Activated CD8-positive, alpha-beta T cell treated with anti-CD3 and anti-CD28 coated beads, Interleukin-2, amount 10 ng/mL, durations not matched to agents 7 days and 5 days (primary cell): ENCODE data around the gene AEN. TPM values are rescaled to one million over a fixed set of nuclear protein-coding genes. Genes with fewer than 3 reads are reported as not detected.

ENCODE experiments used
- ATAC-seq: fragments of 150-1000 bp; cut with Tn5 transposase; one replicate; pipeline ENCODE4 v1.10.0; 2021; ENCODE audit warnings: moderate library complexity
- CTCF ChIA-PET: fragments of 350-600 bp; sonication (Branson Sonifier 250); formaldehyde crosslinking; loops from one replicate; lab custom pipeline; 2021; ENCODE audit warnings: antibody characterized with exemption; lab: Charles Lee
- POLR2A ChIA-PET: fragments of 350-600 bp; sonication (Branson Sonifier 250); formaldehyde crosslinking; loops from one replicate; lab custom pipeline; 2021; ENCODE audit warnings: antibody characterized with exemption; lab: Charles Lee
- DNase-seq: peaks from one replicate; pipeline ENCODE4 v3.0.0-alpha.2; 2020
- H3K27ac Mint-ChIP-seq: one replicate; pipeline ENCODE4 v1.8.0; 2021; ENCODE audit warnings: mild to moderate bottlenecking, mixed read lengths
- H3K27me3 Mint-ChIP-seq: one replicate; pipeline ENCODE4 v1.8.0; 2021; ENCODE audit warnings: low read depth, mixed read lengths
- H3K36me3 Mint-ChIP-seq: one replicate; pipeline ENCODE4 v1.8.0; 2021; ENCODE audit warnings: low read depth, mixed read lengths
- H3K4me1 Mint-ChIP-seq: one replicate; pipeline ENCODE4 v1.8.0; 2021; ENCODE audit warnings: low read depth, mixed read lengths
- H3K4me3 Mint-ChIP-seq: one replicate; pipeline ENCODE4 v1.8.0; 2021; ENCODE audit warnings: mild to moderate bottlenecking, mixed read lengths
- H3K9me3 Mint-ChIP-seq: one replicate; pipeline ENCODE4 v1.8.0; 2022; ENCODE audit warnings: mixed read lengths; ENCODE audit not compliant: insufficient read depth
- total RNA-seq, 2 experiments: library from RNA; stranded (reverse); gene quantifications; one replicate each; pipeline ENCODE4 v1.2.3, GENCODE V29; 2021

Gene AEN
- total RNA-seq, 2 experiments from 2014 or later: 52.6 to 53.2 TPM

DNA sequence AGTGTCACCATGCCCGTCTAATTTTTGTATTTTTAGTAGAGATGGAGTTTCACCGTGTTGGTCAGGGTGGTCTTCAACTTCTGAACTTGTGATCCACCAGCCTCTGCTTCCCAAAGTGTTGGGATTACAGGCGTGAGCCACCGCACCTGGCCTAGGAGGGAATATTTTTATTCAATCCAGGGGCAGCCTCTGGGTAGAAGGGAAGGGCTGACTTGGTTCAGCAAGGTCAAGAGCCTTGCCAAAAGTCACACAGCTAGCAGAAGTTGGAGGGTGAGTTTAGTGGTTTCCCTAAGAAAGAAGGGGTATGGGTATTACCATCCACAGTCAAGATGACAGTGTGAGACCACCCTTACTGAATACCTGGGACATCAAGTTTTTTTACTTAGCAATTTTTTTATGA, 4.9 kb upstream of the AEN start:
- peaks cover 15% of the 10 kb centered on the region for H3K27me3 Mint-ChIP-seq
- no peaks in the 10 kb centered on the region for H3K9me3 Mint-ChIP-seq
- CTCF ChIA-PET: interaction anchor here (0.7 to 1.3 kb wide), 3 partner anchors 8 to 141 kb away, joined by 3 to 4 read pairs (median 3); partner anchors contain the start of gene ISG20
- DNase-seq: no peak
- ATAC-seq: no peak
- H3K4me3 Mint-ChIP-seq: no peak overlapping the region
- no peaks in the 10 kb centered on the region for H3K36me3 Mint-ChIP-seq
- no peak overlapping the region for H3K27ac Mint-ChIP-seq
- H3K4me1 Mint-ChIP-seq: peaks cover 8% of the 10 kb centered on the region
- POLR2A ChIA-PET: no interaction called here

DNA sequence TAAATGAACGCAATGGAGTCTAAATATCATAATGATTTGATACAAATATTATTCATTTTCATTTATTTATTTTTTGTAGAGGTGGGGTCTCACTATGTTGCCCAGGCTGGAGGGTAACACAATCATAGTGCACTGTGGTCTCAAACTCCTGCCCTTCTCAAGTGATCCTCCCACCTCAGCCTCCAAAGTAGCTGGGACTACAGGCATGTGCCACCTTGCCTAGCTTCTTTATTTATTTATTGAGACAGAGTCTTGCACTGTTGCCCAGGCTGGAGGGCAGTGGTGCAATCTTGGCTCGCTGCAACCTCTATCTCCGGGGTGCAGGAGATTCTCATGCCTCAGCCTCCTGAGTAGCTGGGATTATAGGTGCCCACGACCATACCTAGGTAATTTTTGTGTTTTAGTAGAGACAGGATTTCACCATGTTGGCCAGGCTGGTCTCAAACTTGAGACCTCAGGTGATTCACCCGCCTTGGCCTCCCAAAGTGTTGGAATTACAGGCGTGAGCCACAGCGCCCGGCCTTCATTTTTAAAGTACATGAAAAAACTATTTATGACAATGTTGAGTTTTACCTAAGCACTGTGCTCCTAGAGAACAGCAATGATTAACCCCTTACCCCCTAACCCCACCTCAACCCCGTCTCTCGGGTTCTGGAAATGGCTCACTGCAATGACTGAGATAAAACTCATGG, 4.0 kb upstream of the AEN start:
- POLR2A ChIA-PET: no interaction called here
- ATAC-seq (no peak), DNase-seq (peak; percentile 8)
- Mint-ChIP-seq H3K4me3 (no peak overlapping the region), H3K36me3 (peaks cover 7% of the 10 kb centered on the region), H3K27me3 (peaks cover 12% of the 10 kb centered on the region), H3K4me1 (peaks cover 8% of the 10 kb centered on the region), H3K27ac (peak overlapping the region; percentile 11), H3K9me3 (no peaks in the 10 kb centered on the region)
- CTCF ChIA-PET: no interaction called here

DNA sequence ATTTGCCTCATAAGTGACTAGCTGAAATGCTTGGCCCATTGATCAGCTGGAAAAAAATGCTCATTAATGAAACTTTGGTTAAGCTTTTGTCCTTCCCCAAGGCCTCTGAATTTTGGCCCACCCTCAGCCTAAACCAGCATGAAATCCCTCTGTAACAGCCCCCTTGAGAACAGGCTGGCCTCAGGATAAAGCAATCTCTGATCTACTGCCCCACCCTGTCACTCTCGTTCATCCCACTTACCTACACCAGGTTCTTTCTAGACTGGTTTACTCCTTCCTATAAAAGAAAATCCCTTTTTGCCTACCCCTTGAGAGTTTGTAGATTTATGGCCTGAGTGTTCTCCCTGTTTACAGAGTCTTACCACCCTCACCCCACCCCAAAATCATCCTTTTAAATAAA, 3.4 kb upstream of the AEN start:
- POLR2A ChIA-PET: no interaction called here
- Mint-ChIP-seq H3K27ac (no peak overlapping the region), H3K27me3 (peaks cover 12% of the 10 kb centered on the region), H3K9me3 (no peaks in the 10 kb centered on the region), H3K4me3 (no peak overlapping the region), H3K36me3 (peaks cover 13% of the 10 kb centered on the region), H3K4me1 (peaks cover 14% of the 10 kb centered on the region)
- DNase-seq: peak; percentile 15
- ATAC-seq: no peak
- CTCF ChIA-PET: no interaction called here

DNA sequence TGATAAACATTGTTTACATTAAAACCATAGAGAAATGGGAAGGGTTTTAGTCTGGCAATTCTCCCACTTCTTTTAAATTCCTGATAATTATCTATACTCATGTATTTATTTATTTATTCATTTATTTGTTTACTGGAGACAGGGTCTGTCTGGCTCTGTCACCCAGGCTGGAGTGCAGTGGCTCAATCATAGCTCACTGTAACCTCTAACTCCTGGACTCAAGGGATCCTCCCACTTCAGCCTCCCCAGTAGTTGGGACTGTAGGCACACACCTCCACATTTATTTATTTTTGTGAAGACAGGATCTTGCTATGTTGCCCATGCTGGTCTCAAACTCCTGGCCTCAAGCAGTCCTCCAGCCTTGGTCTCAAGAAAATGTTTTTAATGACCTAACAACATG, 2.5 kb upstream of the AEN start:
- Mint-ChIP-seq H3K4me1 (peaks cover 23% of the 10 kb centered on the region), H3K4me3 (no peak overlapping the region), H3K27me3 (peaks cover 6% of the 10 kb centered on the region), H3K36me3 (peaks cover 21% of the 10 kb centered on the region), H3K27ac (no peak overlapping the region), H3K9me3 (no peaks in the 10 kb centered on the region)
- ChIA-PET POLR2A (no interaction called here), CTCF (interaction anchor here (1.5 kb wide), 1 partner anchor 31 kb away, joined by 3 read pairs; no protein-coding TSS in a partner anchor)
- no peak for ATAC-seq
- peak; percentile 13 for DNase-seq

DNA sequence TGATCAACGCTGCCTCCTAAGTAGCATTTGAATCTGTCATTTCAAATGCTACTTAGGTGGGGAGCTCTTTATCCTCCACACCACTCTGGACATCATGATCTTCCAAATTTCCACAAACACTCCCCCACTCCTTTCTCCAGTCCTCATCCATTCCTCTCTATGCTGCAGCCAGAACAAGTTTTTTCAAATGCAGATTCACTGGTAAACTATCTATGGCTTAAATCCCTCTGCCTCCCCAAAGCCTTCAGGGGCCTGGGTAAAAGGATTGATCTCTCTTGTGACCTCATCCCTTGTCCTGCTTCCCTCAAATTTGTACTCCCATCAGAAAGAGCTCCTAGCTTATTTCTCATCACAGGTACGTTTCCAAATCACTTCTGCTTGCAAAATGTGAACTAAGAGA, 1.3 kb upstream of the AEN start:
- Mint-ChIP-seq H3K4me3 (no peak overlapping the region), H3K9me3 (no peaks in the 10 kb centered on the region), H3K36me3 (peaks cover 32% of the 10 kb centered on the region), H3K27me3 (peaks cover 4% of the 10 kb centered on the region), H3K27ac (no peak overlapping the region), H3K4me1 (peaks cover 34% of the 10 kb centered on the region)
- CTCF ChIA-PET: interaction anchor here (1.5 kb wide), 1 partner anchor 30 kb away, joined by 3 read pairs; no protein-coding TSS in a partner anchor
- ATAC-seq (no peak), DNase-seq (peak; percentile 6)
- POLR2A ChIA-PET: interaction anchor here (0.8 to 1.4 kb wide), 2 partner anchors 19 to 153 kb away, joined by 4 read pairs; partner anchors contain the start of genes ISG20 and MRPL46

DNA sequence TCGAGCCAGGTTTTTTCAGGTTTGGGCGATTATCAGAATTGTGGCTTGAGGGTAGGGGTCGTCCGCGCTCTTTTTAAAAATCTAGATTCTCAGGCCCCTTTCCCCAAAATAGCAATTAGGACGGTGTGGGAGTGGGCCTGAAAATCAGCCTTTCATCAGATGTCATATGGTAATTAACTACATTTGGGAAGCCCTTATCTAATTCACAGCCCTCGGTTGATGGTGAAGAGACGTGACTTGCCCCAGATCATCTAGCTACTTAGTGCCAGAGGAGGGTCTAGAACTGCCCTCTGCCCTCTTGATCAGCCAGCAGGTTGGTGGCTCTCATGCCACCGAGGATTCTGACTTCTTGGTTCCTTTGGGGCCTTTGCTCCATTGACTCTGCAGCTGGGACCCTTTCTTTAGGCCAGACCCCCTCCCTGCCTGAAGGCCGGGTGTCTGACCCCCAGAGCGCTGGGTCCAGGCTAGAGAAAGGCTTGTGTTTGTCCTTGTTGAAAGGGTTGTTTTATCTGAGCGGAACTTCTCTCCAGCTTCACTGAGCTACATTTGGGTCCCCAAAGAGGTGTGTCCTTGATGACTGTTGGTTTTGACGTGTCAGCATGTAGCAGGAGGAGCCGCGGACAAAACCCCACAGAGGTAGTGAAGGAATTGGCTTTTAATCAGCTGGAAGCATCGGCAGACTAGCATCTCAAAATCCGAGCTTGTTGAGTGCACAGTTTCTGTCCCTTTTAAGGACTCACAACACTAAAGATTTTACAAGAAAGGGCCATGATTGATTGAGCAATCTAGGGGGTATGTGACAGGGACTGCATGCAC, 857 bp downstream of the AEN start:
- ChIA-PET POLR2A (interaction anchor here (1.3 to 2.1 kb wide), 8 partner anchors 9 to 280 kb away, joined by 3 to 14 read pairs (median 7); partner anchors contain the start of genes HAPLN3, MRPL46 and MRPS11), CTCF (interaction anchor here (0.7 to 1.1 kb wide), 6 partner anchors 11 to 283 kb away, joined by 4 to 10 read pairs (median 4); partner anchors contain the start of genes HAPLN3 and ISG20)
- Mint-ChIP-seq H3K4me1 (peaks cover 54% of the 10 kb centered on the region), H3K9me3 (no peaks in the 10 kb centered on the region), H3K27me3 (peaks cover 4% of the 10 kb centered on the region), H3K27ac (peak overlapping the region; percentile 90), H3K36me3 (peaks cover 49% of the 10 kb centered on the region), H3K4me3 (peak overlapping the region; percentile 94)
- DNase-seq (peak; percentile 77), ATAC-seq (peak; percentile 50)

DNA sequence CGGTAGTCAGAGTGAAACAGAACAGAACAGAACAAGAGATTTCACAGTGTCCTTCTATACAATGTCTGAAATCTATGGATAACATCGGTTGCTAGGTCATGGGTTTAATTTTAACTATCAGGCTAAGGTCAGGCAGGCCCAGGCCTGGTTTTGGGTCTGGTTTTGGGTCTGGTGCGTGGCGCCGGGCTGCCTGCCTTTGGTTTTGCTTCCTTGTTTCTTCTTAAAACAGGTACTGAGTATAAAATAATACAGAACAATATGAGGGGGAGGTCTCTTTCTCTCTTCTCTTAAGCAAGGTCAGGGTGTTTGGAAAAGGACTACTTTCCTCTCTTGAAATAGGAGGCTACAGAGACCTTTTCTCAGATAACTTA, 1.4 kb downstream of the AEN start:
- ChIA-PET CTCF (interaction anchor here (0.7 to 1.1 kb wide), 4 partner anchors 10 to 257 kb away, joined by 4 to 10 read pairs (median 6); partner anchors contain the start of gene ISG20), POLR2A (interaction anchor here (1.3 to 2.1 kb wide), 6 partner anchors 8 to 280 kb away, joined by 3 to 14 read pairs (median 7); partner anchors contain the start of gene HAPLN3)
- H3K4me1 Mint-ChIP-seq: peaks cover 60% of the 10 kb centered on the region
- H3K27me3 Mint-ChIP-seq: peaks cover 3% of the 10 kb centered on the region
- H3K27ac Mint-ChIP-seq: peak overlapping the region; percentile 90
- ATAC-seq (no peak), DNase-seq (no peak)
- H3K9me3 Mint-ChIP-seq: no peaks in the 10 kb centered on the region
- H3K4me3 Mint-ChIP-seq: peak overlapping the region; percentile 94
- H3K36me3 Mint-ChIP-seq: peaks cover 54% of the 10 kb centered on the region

DNA sequence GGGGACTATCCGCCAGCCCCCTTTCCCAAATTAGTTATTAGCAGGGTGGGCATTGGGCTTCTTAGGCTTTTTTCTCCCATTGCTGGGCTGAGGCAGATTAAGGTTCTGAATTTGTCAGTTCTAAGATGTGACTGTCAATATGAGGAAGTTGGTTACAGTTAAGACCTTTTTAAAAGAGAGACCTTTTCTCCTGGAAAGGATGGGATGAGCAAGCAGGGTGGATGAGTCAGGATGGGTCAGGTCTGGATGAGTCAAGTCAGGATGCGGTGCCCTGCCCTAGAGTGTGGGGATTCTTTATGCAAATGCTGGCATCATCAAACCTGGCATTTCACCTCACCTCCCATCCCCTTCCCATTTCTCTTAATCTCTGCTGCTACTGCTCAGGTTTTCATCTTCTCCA, 1.9 kb downstream of the AEN start:
- peak overlapping the region; percentile 94 for H3K4me3 Mint-ChIP-seq
- peaks cover 65% of the 10 kb centered on the region for H3K4me1 Mint-ChIP-seq
- peak overlapping the region; percentile 90 for H3K27ac Mint-ChIP-seq
- CTCF ChIA-PET: interaction anchor here (1.1 to 2.4 kb wide), 5 partner anchors 26 to 282 kb away, joined by 4 to 27 read pairs (median 13); no protein-coding TSS in a partner anchor
- H3K9me3 Mint-ChIP-seq: no peaks in the 10 kb centered on the region
- no peak for DNase-seq
- H3K27me3 Mint-ChIP-seq: peaks cover 3% of the 10 kb centered on the region
- ATAC-seq: no peak
- peaks cover 59% of the 10 kb centered on the region for H3K36me3 Mint-ChIP-seq
- POLR2A ChIA-PET: interaction anchor here (1.5 to 1.9 kb wide), 2 partner anchors 27 to 272 kb away, joined by 6 to 7 read pairs; partner anchors contain the start of gene HAPLN3

DNA sequence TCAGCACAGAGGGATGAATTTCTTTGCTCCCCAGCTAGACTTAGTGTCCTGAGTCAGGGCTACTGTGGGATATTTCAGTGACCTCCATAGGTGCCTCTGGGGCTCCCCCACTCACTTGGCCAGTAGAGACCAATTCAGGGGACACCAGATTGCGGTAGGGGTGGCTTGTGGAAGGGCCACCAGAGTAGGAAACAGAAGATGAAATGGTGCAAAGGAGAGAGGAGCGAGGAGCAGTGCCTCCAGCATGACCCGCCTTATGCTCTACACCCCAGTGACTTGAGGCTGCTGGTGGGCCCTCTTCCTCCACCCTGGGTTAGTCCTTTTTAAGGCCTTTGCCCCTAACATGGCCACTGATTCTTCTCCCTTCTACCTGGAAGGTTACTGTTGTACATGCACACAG, 2.5 kb downstream of the AEN start:
- Mint-ChIP-seq H3K4me1 (peaks cover 70% of the 10 kb centered on the region), H3K27ac (peak overlapping the region; percentile 90), H3K36me3 (peaks cover 65% of the 10 kb centered on the region), H3K27me3 (peaks cover 3% of the 10 kb centered on the region), H3K9me3 (no peaks in the 10 kb centered on the region), H3K4me3 (peak overlapping the region; percentile 94)
- DNase-seq (no peak), ATAC-seq (no peak)
- ChIA-PET CTCF (interaction anchor here (1.1 to 3.3 kb wide), 16 partner anchors 15 to 281 kb away, joined by 3 to 35 read pairs (median 8); partner anchors contain the start of genes MRPL46 and MRPS11), POLR2A (interaction anchor here (0.6 to 1.9 kb wide), 3 partner anchors 26 to 271 kb away, joined by 4 to 6 read pairs (median 5); partner anchors contain the start of gene HAPLN3)

DNA sequence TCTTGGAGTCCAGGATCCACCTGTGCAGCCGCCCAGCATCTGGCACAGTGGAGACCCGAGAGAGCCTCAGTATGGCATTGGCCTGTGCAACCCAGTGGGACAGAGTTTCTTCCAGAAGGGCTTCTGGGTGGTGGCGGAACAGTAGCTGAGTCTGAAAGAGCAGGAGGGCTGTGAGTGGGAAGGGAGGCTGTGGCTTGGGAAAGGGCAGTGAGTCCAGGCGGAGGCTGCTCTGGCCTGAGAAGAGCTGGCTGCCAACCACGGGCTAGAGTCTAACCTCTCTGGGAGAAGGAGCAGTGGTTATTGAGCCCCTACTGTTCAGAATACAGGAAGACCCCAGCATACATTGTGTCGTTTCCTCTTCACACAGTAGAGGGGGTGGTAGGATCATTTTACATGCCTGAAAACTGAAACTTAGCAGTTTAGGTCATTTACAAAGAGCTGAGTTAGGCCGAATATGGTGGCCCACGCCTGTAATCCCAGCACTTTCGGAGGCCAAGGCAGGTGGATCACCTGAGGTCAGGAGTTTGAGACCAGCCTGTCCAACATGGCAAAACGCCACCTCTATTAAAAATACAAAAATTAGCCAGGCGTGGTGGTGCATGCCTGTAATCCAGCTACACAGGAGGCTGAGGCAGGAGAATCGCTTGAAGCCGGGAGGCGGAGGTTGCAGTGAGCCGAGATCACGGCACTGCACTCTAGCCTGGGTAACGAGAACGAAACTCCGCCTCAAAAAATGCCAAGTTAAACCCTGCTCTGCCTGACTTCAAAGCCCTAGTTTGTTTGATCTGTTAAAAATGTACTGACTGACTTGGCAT, 3.2 kb downstream of the AEN start:
- ATAC-seq (peak; percentile 30), DNase-seq (peak; percentile 66)
- Mint-ChIP-seq H3K4me1 (peaks cover 78% of the 10 kb centered on the region), H3K9me3 (no peaks in the 10 kb centered on the region), H3K36me3 (peaks cover 72% of the 10 kb centered on the region), H3K4me3 (peak overlapping the region; percentile 94), H3K27me3 (peaks cover 3% of the 10 kb centered on the region), H3K27ac (peak overlapping the region; percentile 90)
- ChIA-PET POLR2A (interaction anchor here (0.6 to 1.9 kb wide), 7 partner anchors 25 to 1102 kb away, joined by 3 to 10 read pairs (median 4); partner anchors contain the start of gene HAPLN3), CTCF (interaction anchor here (0.6 to 3.3 kb wide), 37 partner anchors 9 to 574 kb away, joined by 3 to 35 read pairs (median 4); partner anchors contain the start of genes ACAN, MRPL46 and MRPS11)
